CD4-positive, alpha-beta memory T cell (primary cell): ENCODE results near the gene CAPZB. TPM values are rescaled to one million over a fixed set of nuclear protein-coding genes. Genes with fewer than 3 reads are reported as not detected.
"Not testable (repeated sequence)": the region's sequence is repeated elsewhere in the genome, so short reads cannot be mapped to it uniquely, and the experiment has no call there.

Experiments
- CTCF ChIA-PET: fragments of 350-600 bp; sonication (Branson Sonifier 250); formaldehyde crosslinking; loops from one replicate; lab custom pipeline; 2021; ENCODE audit warnings: inconsistent platforms; ENCODE audit not compliant: partially characterized antibody; lab: Charles Lee
- POLR2A ChIA-PET: fragments of 350-600 bp; sonication (Branson Sonifier 250); formaldehyde crosslinking; loops from one replicate; lab custom pipeline; 2021; ENCODE audit not compliant: partially characterized antibody; lab: Charles Lee
- DNase-seq, 5 donors: peaks; one replicate each; pipeline versions ENCODE4 v3.0.0 to v3.0.0-alpha.2; 2020 to 2022; ENCODE audit warnings: mixed read lengths in 1 of 5
- H3K27ac ChIP-seq: one replicate; pipeline ENCODE4 v1.7.0; 2013; ENCODE audit warnings: low read depth, low read length
- H3K27me3 ChIP-seq: 2 replicates; pipeline ENCODE4 v1.7.0; 2013; ENCODE audit warnings: mild to moderate bottlenecking, low read length, moderate library complexity; ENCODE audit not compliant: insufficient read depth
- H3K36me3 ChIP-seq: 2 replicates; pipeline ENCODE4 v1.7.0; 2013; ENCODE audit warnings: mild to moderate bottlenecking, low read length, moderate library complexity; ENCODE audit not compliant: insufficient read depth
- H3K4me1 ChIP-seq: 2 replicates; pipeline ENCODE4 v1.7.0; 2013; ENCODE audit warnings: mild to moderate bottlenecking, low read length, moderate library complexity; ENCODE audit not compliant: insufficient read depth
- H3K4me3 ChIP-seq, 2 donors: one replicate each; pipeline ENCODE4 v1.7.0; 2013; ENCODE audit warnings: low read length in 2 of 2, mild to moderate bottlenecking in 1 of 2
- H3K9me3 ChIP-seq, 2 donors: one replicate each; pipeline ENCODE4 v1.7.0; 2013; ENCODE audit warnings: low read length in 2 of 2, control low read depth in 1 of 2; ENCODE audit not compliant: control insufficient read depth in 1 of 2
- H3K27ac Mint-ChIP-seq, 7 donors: one replicate each; pipeline ENCODE4 v1.8.0; 2020 to 2021; ENCODE audit warnings: mixed read lengths in 7 of 7, mild to moderate bottlenecking in 6 of 7, inconsistent platforms in 3 of 7, moderate library complexity in 3 of 7
- H3K27me3 Mint-ChIP-seq, 2 donors: one replicate each; pipeline ENCODE4 v1.8.0; 2020 to 2021; ENCODE audit warnings: mixed read lengths in 2 of 2
- H3K36me3 Mint-ChIP-seq, 2 donors: one replicate each; pipeline ENCODE4 v1.8.0; 2020 to 2021; ENCODE audit warnings: mixed read lengths in 2 of 2, inconsistent platforms in 1 of 2, mild to moderate bottlenecking in 1 of 2
- H3K4me1 Mint-ChIP-seq, 4 donors: one replicate each; pipeline ENCODE4 v1.8.0; 2020 to 2021; ENCODE audit warnings: mixed read lengths in 4 of 4, mild to moderate bottlenecking in 1 of 4
- H3K4me3 Mint-ChIP-seq, 8 donors: one replicate each; pipeline ENCODE4 v1.8.0; 2020 to 2021; ENCODE audit warnings: mixed read lengths in 8 of 8, mild to moderate bottlenecking in 7 of 8, moderate library complexity in 6 of 8, inconsistent platforms in 3 of 8
- H3K9me3 Mint-ChIP-seq, 8 donors: one replicate each; pipeline ENCODE4 v1.8.0; 2020 to 2021; ENCODE audit warnings: mixed read lengths in 8 of 8, mild to moderate bottlenecking in 5 of 8, inconsistent platforms in 3 of 8, moderate library complexity in 1 of 8
- intact Hi-C: fragments of 100-400 bp; cut with micrococcal nuclease; formaldehyde crosslinking; loops from one replicate; pipeline ENCODE4 v1.15.1; 2023
- polyA plus RNA-seq, 2 donors: library from polyadenylated mRNA; unstranded; fragments of 300-500 nt; fragmentation: Illumina TruSeq; gene quantifications; one replicate each; pipeline ENCODE4 v1.2.3, GENCODE V29; 2021
- total RNA-seq, 2 experiments: library from RNA; stranded (reverse); gene quantifications; one replicate each; pipeline ENCODE4 v1.2.3, GENCODE V29; 2021

CAPZB gene
- total and polyA plus RNA-seq, 4 experiments from 2014 or later, result 244 to 602 (median 346) TPM

DNA sequence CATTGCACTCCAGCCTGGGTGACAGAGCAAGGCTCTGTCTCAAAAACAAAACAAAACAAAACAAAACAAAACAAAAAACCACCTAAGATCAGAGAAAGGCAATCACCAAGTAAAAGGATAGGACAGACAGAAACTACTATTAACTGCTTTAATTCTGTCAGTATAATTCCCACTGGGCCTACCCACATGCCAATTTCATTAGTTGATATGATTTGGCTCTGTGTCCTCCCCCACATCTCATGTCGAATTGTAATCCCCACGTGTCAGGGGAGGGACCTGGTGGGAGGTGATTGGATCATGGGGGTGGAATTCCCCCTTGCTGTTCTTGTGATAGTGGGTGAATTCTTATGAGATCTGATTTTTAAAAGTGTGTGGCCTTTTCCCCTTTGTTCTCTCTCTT lies 27.2 kb upstream of the CAPZB start:
- intact Hi-C loops, result no loop called here
- Mint-ChIP-seq H3K36me3 (peaks cover 0 to 3% of the 10 kb centered on the region in 2 donors), H3K4me1 (peaks cover 5 to 11% (median 6%) of the 10 kb centered on the region in 4 donors), H3K27ac (peak overlapping the region in 3 of 7 donors; percentile 20 to 56 (median 21)), H3K4me3 (no peak overlapping the region), H3K27me3 (peaks cover 0 to 2% of the 10 kb centered on the region in 2 donors), H3K9me3 (no peaks in the 10 kb centered on the region)
- H3K27me3 ChIP-seq, result no peaks in the 10 kb centered on the region
- DNase-seq, result no peak
- CTCF ChIA-PET, result no interaction called here
- H3K4me1 ChIP-seq, result peaks cover 9% of the 10 kb centered on the region
- no peak overlapping the region for H3K4me3 ChIP-seq
- H3K36me3 ChIP-seq, result no peaks in the 10 kb centered on the region
- H3K9me3 ChIP-seq, result no peaks in the 10 kb centered on the region
- POLR2A ChIA-PET, result no interaction called here
- H3K27ac ChIP-seq, result no peak overlapping the region

DNA sequence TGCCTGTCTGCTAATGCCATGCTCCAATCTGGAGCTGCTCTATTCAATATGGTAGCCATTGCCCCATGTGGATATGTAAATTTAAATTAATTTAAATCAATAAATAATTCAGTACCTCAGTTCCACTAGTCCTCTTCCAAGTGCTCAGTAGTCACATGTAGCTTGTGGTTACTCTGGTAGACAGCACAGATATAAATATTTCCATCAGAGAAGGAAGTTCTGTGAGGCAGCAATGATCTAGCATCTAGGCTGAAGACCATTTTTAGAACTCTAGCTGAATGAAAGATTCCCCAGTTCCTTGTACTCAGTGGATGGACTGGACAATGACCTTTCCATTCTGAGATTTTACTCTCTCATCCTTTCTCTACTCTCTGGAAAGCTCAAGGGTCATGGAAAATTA lies 25.8 kb upstream of the CAPZB start:
- H3K27me3 Mint-ChIP-seq, result peaks cover 0 to 2% of the 10 kb centered on the region in 2 donors
- Histone ChIP-seq H3K27me3 (no peaks in the 10 kb centered on the region), H3K9me3 (no peaks in the 10 kb centered on the region), H3K27ac (no peak overlapping the region), H3K4me3 (no peak overlapping the region), H3K36me3 (no peaks in the 10 kb centered on the region), H3K4me1 (peaks cover 9% of the 10 kb centered on the region)
- no peaks in the 10 kb centered on the region for H3K9me3 Mint-ChIP-seq
- no peak overlapping the region for H3K27ac Mint-ChIP-seq
- ChIA-PET POLR2A (no interaction called here), CTCF (interaction anchor here (0.9 to 1.0 kb wide), 2 partner anchors 150 to 167 kb away, joined by 3 read pairs; no protein-coding TSS in a partner anchor)
- no peak overlapping the region for H3K4me3 Mint-ChIP-seq
- no peak for DNase-seq
- H3K36me3 Mint-ChIP-seq, result no peaks in the 10 kb centered on the region
- peaks cover 5 to 15% (median 6%) of the 10 kb centered on the region in 4 donors for H3K4me1 Mint-ChIP-seq
- intact Hi-C loops, result no loop called here

DNA sequence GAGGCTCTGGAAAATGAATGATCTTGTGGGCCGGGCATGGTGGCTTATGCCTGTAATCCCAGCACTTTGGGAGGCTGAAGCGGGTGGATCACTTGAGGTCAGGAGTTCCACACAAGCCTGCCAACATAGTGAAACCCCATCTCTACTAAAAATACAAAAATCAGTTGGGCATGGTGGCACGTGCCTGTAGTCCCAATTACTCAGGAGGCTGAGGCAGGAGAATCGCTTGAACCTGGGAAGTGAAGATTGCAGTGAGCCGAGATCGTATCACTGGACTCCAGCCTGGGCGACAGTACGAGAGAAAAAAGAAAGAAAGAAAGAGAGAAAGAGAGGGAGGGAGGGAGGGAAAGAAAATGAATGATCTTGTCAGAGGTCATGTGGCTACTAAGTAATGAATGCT lies 24.3 kb upstream of the CAPZB start:
- CTCF ChIA-PET, H3K9me3 ChIP-seq, DNase-seq, H3K4me3 Mint-ChIP-seq, H3K27me3 Mint-ChIP-seq, H3K4me1 ChIP-seq, H3K36me3 Mint-ChIP-seq, H3K27me3 ChIP-seq, intact Hi-C loops, H3K36me3 ChIP-seq, H3K27ac ChIP-seq, H3K9me3 Mint-ChIP-seq, H3K4me3 ChIP-seq: not testable (repeated sequence)
- Mint-ChIP-seq H3K4me1 (peaks cover 10 to 28% (median 16%) of the 10 kb centered on the region in 4 donors), H3K27ac (peak overlapping the region in 1 of 7 donors; percentile 30)
- POLR2A ChIA-PET, result interaction anchor here (0.6 kb wide), 1 partner anchor 81 kb away, joined by 3 read pairs; no protein-coding TSS in a partner anchor

DNA sequence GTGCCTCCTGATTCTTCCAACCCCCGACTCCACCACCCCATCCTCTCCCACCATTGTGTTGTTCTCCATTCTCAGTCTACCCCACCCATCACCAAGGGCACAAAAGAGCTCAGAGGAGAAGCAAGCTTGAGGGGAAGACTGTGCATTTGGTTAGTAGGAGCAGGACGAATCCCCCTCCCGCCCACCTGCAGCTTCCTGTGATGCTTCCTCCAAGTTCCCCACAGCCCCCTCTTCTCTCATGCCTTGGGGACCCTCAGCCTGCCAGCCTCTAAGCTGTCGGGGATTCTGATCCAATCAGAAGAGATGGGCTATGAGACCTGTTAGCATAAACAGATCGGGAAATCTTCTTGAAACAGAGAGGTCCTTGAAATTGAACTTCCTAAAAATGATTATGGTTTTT lies 22.2 kb upstream of the CAPZB start:
- Histone ChIP-seq H3K4me3 (no peak overlapping the region), H3K27ac (no peak overlapping the region), H3K36me3 (no peaks in the 10 kb centered on the region), H3K4me1 (peaks cover 9% of the 10 kb centered on the region), H3K27me3 (no peaks in the 10 kb centered on the region), H3K9me3 (no peaks in the 10 kb centered on the region)
- Mint-ChIP-seq H3K4me3 (no peak overlapping the region), H3K4me1 (peaks cover 10 to 28% (median 16%) of the 10 kb centered on the region in 4 donors), H3K36me3 (no peaks in the 10 kb centered on the region), H3K27ac (no peak overlapping the region), H3K9me3 (no peaks in the 10 kb centered on the region), H3K27me3 (peaks cover 0 to 2% of the 10 kb centered on the region in 2 donors)
- no peak for DNase-seq
- intact Hi-C loops, result no loop called here
- ChIA-PET POLR2A (interaction anchor here (1.0 kb wide), 1 partner anchor 31 kb away, joined by 3 read pairs; no protein-coding TSS in a partner anchor), CTCF (interaction anchor here (0.9 to 1.0 kb wide), 2 partner anchors 19 to 67 kb away, joined by 3 read pairs; no protein-coding TSS in a partner anchor)

DNA sequence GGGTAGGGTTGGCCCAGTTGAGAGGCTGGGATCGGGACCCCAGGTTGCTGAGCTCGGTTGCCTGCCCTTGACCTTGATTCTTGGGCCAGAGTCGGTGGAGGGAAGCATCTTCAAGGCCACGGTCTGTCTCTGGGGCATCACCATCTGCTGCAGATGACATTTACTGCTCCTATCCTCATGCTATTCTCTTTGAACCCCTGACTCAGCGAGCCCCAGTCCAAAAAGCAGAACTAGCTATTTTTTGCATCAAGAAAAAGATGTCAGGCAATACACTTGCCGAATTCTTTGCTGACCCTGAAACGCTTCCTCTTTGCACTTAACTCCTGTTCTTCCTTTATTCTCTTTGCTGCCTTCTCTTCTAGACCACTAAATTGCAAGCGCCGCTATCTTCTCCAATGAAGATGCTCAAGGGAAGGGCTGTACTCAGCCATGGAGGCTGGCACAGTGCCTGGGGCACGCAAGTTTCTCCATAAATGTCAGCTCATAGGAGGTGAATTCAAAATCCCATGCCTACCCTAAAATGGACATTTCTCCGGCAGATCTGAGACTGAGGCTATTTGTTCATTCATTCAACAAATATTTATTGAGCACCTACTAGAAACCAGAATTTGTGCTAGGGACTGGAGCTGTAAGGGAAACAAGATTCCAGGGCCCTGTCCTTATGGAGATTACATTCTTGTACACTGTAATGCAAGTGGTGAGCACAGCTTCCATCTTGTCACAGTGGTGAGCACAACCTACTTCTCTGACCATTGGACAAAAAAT lies 20.5 kb upstream of the CAPZB start:
- peak overlapping the region in 1 of 8 donors; percentile 4 for H3K4me3 Mint-ChIP-seq
- Histone ChIP-seq H3K27ac (no peak overlapping the region), H3K36me3 (no peaks in the 10 kb centered on the region), H3K9me3 (no peaks in the 10 kb centered on the region), H3K4me1 (peaks cover 9% of the 10 kb centered on the region), H3K4me3 (no peak overlapping the region), H3K27me3 (no peaks in the 10 kb centered on the region)
- ChIA-PET POLR2A (no interaction called here), CTCF (no interaction called here)
- H3K36me3 Mint-ChIP-seq, result no peaks in the 10 kb centered on the region
- intact Hi-C loops, result no loop called here
- peak overlapping the region in 1 of 7 donors; percentile 56 for H3K27ac Mint-ChIP-seq
- no peak for DNase-seq
- H3K9me3 Mint-ChIP-seq, result no peaks in the 10 kb centered on the region
- peaks cover 0 to 2% of the 10 kb centered on the region in 2 donors for H3K27me3 Mint-ChIP-seq
- peaks cover 10 to 28% (median 16%) of the 10 kb centered on the region in 4 donors for H3K4me1 Mint-ChIP-seq

DNA sequence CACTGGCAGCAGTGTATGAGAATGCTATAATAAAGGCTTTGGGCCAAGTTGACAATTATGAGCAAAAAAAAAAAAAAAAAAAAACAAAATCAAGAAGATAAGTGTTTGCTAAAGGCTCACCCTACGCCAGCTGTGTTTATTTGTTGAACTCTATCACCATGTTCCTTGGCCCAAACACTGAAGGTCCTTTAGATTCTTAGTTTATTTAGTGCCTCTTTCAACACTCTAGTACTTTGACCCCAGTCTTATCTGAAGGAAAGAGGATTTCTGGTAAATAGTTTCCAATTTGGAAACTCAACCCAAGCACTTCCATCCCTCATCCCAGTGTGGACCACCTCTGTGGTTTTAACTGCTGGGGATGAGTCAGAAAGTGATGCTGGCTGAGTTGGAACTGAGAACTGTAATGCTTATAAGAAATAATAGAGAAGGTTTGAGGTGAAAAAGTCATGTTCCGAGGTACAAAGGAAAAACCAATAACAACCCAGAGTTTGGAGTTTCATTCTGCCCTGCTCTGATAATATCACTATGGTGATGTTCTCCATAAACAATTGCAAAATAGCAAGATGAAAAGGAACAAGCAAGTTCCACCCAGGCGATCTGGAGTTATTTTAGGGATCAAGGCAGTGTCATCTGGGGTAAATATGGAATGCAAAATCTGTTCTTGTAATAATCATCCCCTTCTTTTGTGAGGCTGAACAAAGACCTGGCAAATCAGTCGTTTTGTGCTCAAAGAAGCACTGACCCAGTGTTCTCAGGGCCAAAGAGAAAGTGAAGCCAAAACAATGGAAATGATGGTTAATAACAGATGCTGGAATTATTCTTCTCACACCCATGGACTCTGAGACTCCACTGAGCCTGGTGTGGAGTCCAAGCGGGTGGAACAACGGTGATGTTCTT lies 19.7 kb upstream of the CAPZB start:
- H3K27ac ChIP-seq, result no peak overlapping the region
- peaks cover 9% of the 10 kb centered on the region for H3K4me1 ChIP-seq
- H3K4me3 Mint-ChIP-seq, result no peak overlapping the region
- no peaks in the 10 kb centered on the region for H3K36me3 ChIP-seq
- H3K27ac Mint-ChIP-seq, result peak overlapping the region in 1 of 7 donors; percentile 56
- intact Hi-C loops, result no loop called here
- peaks cover 10 to 28% (median 16%) of the 10 kb centered on the region in 4 donors for H3K4me1 Mint-ChIP-seq
- H3K27me3 Mint-ChIP-seq, result peaks cover 0 to 2% of the 10 kb centered on the region in 2 donors
- CTCF ChIA-PET, result no interaction called here
- H3K27me3 ChIP-seq, result no peaks in the 10 kb centered on the region
- H3K4me3 ChIP-seq, result no peak overlapping the region
- POLR2A ChIA-PET, result no interaction called here
- no peaks in the 10 kb centered on the region for H3K9me3 Mint-ChIP-seq
- no peaks in the 10 kb centered on the region for H3K9me3 ChIP-seq
- H3K36me3 Mint-ChIP-seq, result no peaks in the 10 kb centered on the region
- no peak for DNase-seq

- intact Hi-C loops, H3K27ac Mint-ChIP-seq, H3K36me3 ChIP-seq, H3K27ac ChIP-seq, H3K9me3 Mint-ChIP-seq, H3K4me1 ChIP-seq, H3K36me3 Mint-ChIP-seq, H3K9me3 ChIP-seq, DNase-seq, H3K27me3 Mint-ChIP-seq, H3K27me3 ChIP-seq, H3K4me3 Mint-ChIP-seq, H3K4me3 ChIP-seq: not testable (repeated sequence)
- CTCF ChIA-PET, result interaction anchor here (1.5 kb wide), 1 partner anchor 80 kb away, joined by 5 read pairs; no protein-coding TSS in a partner anchor
- peaks cover 5 to 15% (median 10%) of the 10 kb centered on the region in 4 donors for H3K4me1 Mint-ChIP-seq
- POLR2A ChIA-PET, result interaction anchor here (0.8 kb wide), 1 partner anchor 65 kb away, joined by 4 read pairs; no protein-coding TSS in a partner anchor
These were observed 16.9 kb upstream of the CAPZB start for GRCh38 chr1:19502284-19502683.
